Colonic mucosa (tissue), 4 donors: Measurements from ENCODE around the gene RTL9. TPM values are rescaled to one million over a fixed set of nuclear protein-coding genes. Genes with fewer than 3 reads are reported as not detected.
"Not testable (repeated sequence)": the region's sequence is repeated elsewhere in the genome, so short reads cannot be mapped to it uniquely, and the experiment has no call there.

Experiments used
- DNase-seq: peaks from one replicate; pipeline ENCODE4 v3.0.0-alpha.2; 2020
- H3K27ac ChIP-seq: fragments of 200-600 bp; one replicate; pipeline ENCODE4 v1.8.0; 2021
- H3K27me3 ChIP-seq: fragments of 200-600 bp; one replicate; pipeline ENCODE4 v1.8.0; 2021
- H3K36me3 ChIP-seq: fragments of 200-600 bp; one replicate; pipeline ENCODE4 v1.8.0; 2021
- H3K4me1 ChIP-seq: fragments of 200-600 bp; one replicate; pipeline ENCODE4 v1.8.0; 2021; ENCODE audit warnings: mild to moderate bottlenecking
- H3K4me3 ChIP-seq: fragments of 200-600 bp; one replicate; pipeline ENCODE4 v1.8.0; 2021
- H3K9ac ChIP-seq, 2 donors: one replicate each; pipeline ENCODE4 v1.7.0; 2013; ENCODE audit warnings: control low read depth in 2 of 2, low read depth in 2 of 2, low read length in 2 of 2
- H3K9me3 ChIP-seq: fragments of 200-600 bp; one replicate; pipeline ENCODE4 v1.8.0; 2021
- CTCF ChIP-seq: fragments of 200-600 bp; IDR thresholded peaks from one replicate; pipeline ENCODE4 v1.8.0; 2022; ENCODE audit warnings: antibody characterized with exemption, mild to moderate bottlenecking
- intact Hi-C: fragments of 100-400 bp; cut with DNase I; formaldehyde crosslinking; loops from one replicate; pipeline ENCODE4 v1.14.1; 2022
- total RNA-seq, 2 donors: library from RNA; stranded (reverse); fragmentation: NEBNext Ultra II Directional in 1 of 2; extraction: Animal tissue kit (Norgen Biotek cat#: 25700) in 1 of 2; gene quantifications; one replicate each; pipeline ENCODE4 v1.2.1, GENCODE V29; 2021
- donor health status: healthy.
- donor health status: DM: no; HTN: no; CAD: no.
- donor health status: DM: no; HTN: no; CAD: no.

RTL9 gene
- total RNA-seq, 2 donors from 2014 or later, result not detected

GRCh38 chrX:110401135-110401534, 42.5 kb downstream of the RTL9 start:
- Histone ChIP-seq H3K27ac (no peak overlapping the region), H3K36me3 (no peaks in the 10 kb centered on the region), H3K27me3 (peaks cover 3% of the 10 kb centered on the region), H3K4me1 (no peaks in the 10 kb centered on the region), H3K9ac (no peak overlapping the region), H3K9me3 (no peaks in the 10 kb centered on the region), H3K4me3 (no peak overlapping the region)
- intact Hi-C loops, result no loop called here
- no peak for DNase-seq
- no peak for TF ChIP-seq CTCF

- no peaks in the 10 kb centered on the region for H3K4me1 ChIP-seq
- no peak overlapping the region for H3K27ac ChIP-seq
- no peaks in the 10 kb centered on the region for H3K27me3 ChIP-seq
- TF ChIP-seq CTCF, result no peak
- intact Hi-C loops, result no loop called here
- no peak for DNase-seq
- H3K9ac ChIP-seq, result no peak overlapping the region
- H3K9me3 ChIP-seq, result no peaks in the 10 kb centered on the region
- H3K36me3 ChIP-seq, result no peaks in the 10 kb centered on the region
- no peak overlapping the region for H3K4me3 ChIP-seq
Measured at GRCh38 chrX:110402091-110402849, 43.6 kb downstream of the RTL9 start.

DNA sequence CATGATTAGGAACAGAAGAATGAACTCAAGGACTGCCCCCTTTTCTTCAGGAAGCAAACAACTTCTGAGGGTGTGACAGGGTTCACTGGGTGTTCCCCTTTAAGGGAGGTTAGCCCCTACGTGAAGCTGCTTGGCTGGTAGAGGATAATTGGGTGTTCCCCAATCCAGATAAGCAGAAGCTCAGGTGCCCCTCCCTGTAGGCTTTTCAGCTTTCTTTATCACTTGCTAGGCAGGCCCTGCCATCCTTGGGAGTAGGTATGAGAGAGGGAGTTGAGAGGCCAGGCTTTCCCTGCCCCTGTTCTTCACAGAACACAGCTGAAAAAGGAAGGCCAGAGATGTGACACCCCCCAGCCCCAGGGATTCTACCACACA, 44.2 kb downstream of the RTL9 start:
- intact Hi-C loops, result no loop called here
- H3K36me3 ChIP-seq, result no peaks in the 10 kb centered on the region
- no peak overlapping the region for H3K27ac ChIP-seq
- H3K27me3 ChIP-seq, result no peaks in the 10 kb centered on the region
- H3K9ac ChIP-seq, result no peak overlapping the region
- TF ChIP-seq CTCF, result no peak
- no peak for DNase-seq
- H3K4me3 ChIP-seq, result no peak overlapping the region
- H3K4me1 ChIP-seq, result no peaks in the 10 kb centered on the region
- H3K9me3 ChIP-seq, result no peaks in the 10 kb centered on the region

DNA sequence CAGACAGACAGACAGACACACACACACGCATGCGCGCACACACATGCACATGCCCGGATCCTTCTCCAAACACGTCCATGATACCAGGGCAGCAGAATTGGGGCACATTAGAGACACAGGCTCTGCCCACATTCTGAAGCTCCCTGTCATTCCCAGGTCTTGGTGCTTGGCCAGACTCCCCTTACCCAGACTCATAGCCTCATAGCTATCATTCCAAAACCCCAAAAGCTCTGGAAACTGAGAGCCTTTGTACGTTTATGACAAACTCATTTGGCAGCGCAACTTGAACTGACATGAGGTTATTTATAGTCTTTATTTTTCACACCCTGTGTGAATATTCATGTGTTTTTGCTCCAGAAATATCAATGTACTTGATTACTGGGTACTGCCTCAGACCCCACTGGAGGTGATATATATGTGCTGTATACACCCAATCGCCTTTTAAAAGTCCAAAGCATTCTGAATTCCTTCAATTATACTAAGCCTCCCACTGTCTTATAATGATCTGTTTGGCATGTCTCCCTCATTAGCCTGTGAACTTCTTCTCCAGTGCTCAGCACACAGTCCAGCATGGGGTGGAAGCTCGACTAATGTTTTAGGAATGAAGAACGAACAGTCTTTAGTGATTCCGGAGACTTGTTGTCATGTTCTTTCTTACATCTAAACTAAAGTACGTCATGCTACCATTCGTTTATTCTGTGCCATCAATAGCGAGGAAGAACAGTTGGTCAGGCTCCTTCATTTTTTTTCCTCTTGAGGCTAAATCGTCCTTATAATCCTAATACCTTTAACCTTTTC, 45.0 kb downstream of the RTL9 start:
- H3K4me3 ChIP-seq, result no peak overlapping the region
- intact Hi-C loops, result no loop called here
- no peaks in the 10 kb centered on the region for H3K36me3 ChIP-seq
- no peak overlapping the region for H3K9ac ChIP-seq
- TF ChIP-seq CTCF, result no peak
- H3K27ac ChIP-seq, result no peak overlapping the region
- DNase-seq, result no peak
- no peaks in the 10 kb centered on the region for H3K9me3 ChIP-seq
- H3K27me3 ChIP-seq, result no peaks in the 10 kb centered on the region
- no peaks in the 10 kb centered on the region for H3K4me1 ChIP-seq

DNA sequence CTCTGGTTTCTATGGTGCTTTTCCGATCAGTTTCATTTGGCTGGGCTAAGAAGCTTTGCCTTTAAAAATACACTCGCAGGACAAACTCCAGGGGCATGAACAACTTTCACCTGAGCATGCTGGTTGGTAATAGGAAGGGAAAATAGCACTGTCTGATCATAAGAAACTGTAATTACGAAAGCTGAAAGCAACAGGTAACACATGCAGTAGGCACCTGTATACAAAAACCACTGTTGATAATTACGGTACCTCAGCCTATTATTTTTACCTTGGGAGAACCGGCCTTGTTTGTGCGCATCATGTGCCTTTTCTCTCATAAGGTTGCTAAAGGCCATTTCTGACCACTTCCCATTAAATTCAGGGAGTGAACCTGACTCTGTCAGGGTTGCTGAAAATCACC, 45.7 kb downstream of the RTL9 start:
- no peak overlapping the region for H3K9ac ChIP-seq
- H3K4me1 ChIP-seq, result no peaks in the 10 kb centered on the region
- H3K27me3 ChIP-seq, result no peaks in the 10 kb centered on the region
- no peaks in the 10 kb centered on the region for H3K36me3 ChIP-seq
- no peak overlapping the region for H3K27ac ChIP-seq
- no peaks in the 10 kb centered on the region for H3K9me3 ChIP-seq
- intact Hi-C loops, result no loop called here
- no peak overlapping the region for H3K4me3 ChIP-seq
- no peak for TF ChIP-seq CTCF
- no peak for DNase-seq

DNA sequence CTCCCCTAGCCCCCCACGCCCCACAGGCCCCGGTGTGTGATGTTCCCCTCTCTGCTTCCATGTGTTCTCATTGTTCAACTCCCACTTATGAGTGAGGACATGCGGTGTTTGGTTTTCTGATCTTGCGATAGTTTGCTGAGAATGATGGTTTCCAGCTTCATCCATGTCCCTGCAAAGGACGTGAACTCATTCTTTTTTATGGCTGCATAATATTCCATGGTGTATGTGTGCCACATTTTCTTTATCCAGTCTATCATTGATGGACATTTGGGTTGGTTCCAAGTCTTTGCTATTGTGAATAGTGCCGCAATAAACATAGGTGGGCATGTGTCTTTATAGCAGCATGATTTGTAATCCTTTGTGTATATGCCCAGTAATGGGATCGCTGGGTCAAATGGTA, 47.6 kb downstream of the RTL9 start:
- H3K9me3 ChIP-seq, H3K4me1 ChIP-seq, H3K27ac ChIP-seq, H3K36me3 ChIP-seq, H3K9ac ChIP-seq, DNase-seq, H3K4me3 ChIP-seq, H3K27me3 ChIP-seq: not testable (repeated sequence)
- intact Hi-C loops, result loop anchor here (2.0 kb wide), 1 partner anchor 243 kb away; no protein-coding TSS in a partner anchor
